HUES6 (cell line): ENCODE measurements around the gene DRD4.

Source experiments
- H3K27ac ChIP-seq: 2 replicates; pipeline ENCODE4 v1.7.0; 2013; ENCODE audit warnings: low read depth, mild to moderate bottlenecking, low read length, inconsistent platforms
- H3K27me3 ChIP-seq: 2 replicates; pipeline ENCODE4 v1.6.1; 2013; ENCODE audit warnings: low read length; ENCODE audit not compliant: control insufficient read depth, insufficient read depth
- H3K36me3 ChIP-seq: 2 replicates; pipeline ENCODE4 v1.6.1; 2013; ENCODE audit warnings: low read length; ENCODE audit not compliant: control insufficient read depth, insufficient read depth
- H3K4me1 ChIP-seq: 2 replicates; pipeline ENCODE4 v1.6.1; 2013; ENCODE audit warnings: low read length; ENCODE audit not compliant: control insufficient read depth, insufficient read depth
- H3K4me3 ChIP-seq: 2 replicates; pipeline ENCODE4 v1.5.1; 2013; ENCODE audit warnings: low read depth, low read length
- H3K9ac ChIP-seq: one replicate; pipeline ENCODE4 v1.6.1; 2013; ENCODE audit warnings: mild to moderate bottlenecking, low read length
- H3K9me3 ChIP-seq: 2 replicates; pipeline ENCODE4 v1.6.1; 2013; ENCODE audit warnings: low read depth, low read length; ENCODE audit not compliant: control insufficient read depth, insufficient read depth

DRD4 gene

GRCh38 chr11:598005-598680, 38.9 kb upstream of the DRD4 start:
- Histone ChIP-seq H3K4me1 (no peaks in the 10 kb centered on the region), H3K27ac (no peak overlapping the region), H3K4me3 (no peak overlapping the region), H3K27me3 (no peaks in the 10 kb centered on the region), H3K9me3 (no peaks in the 10 kb centered on the region), H3K36me3 (peaks cover 90% of the 10 kb centered on the region), H3K9ac (no peak overlapping the region)

GRCh38 chr11:601573-602245, 35.4 kb upstream of the DRD4 start:
- H3K9ac ChIP-seq = no peak overlapping the region
- no peaks in the 10 kb centered on the region for H3K27me3 ChIP-seq
- H3K4me3 ChIP-seq = no peak overlapping the region
- no peak overlapping the region for H3K27ac ChIP-seq
- H3K4me1 ChIP-seq = no peaks in the 10 kb centered on the region
- peaks cover 91% of the 10 kb centered on the region for H3K36me3 ChIP-seq
- H3K9me3 ChIP-seq = no peaks in the 10 kb centered on the region

- Histone ChIP-seq H3K27ac (no peak overlapping the region), H3K9ac (no peak overlapping the region), H3K36me3 (peaks cover 92% of the 10 kb centered on the region), H3K9me3 (no peaks in the 10 kb centered on the region), H3K4me1 (no peaks in the 10 kb centered on the region), H3K4me3 (no peak overlapping the region), H3K27me3 (no peaks in the 10 kb centered on the region)
These were observed 33.9 kb upstream of the DRD4 start for GRCh38 chr11:603154-603553.

- Histone ChIP-seq H3K36me3 (peaks cover 96% of the 10 kb centered on the region), H3K27ac (no peak overlapping the region)
These were observed 31.6 kb upstream of the DRD4 start for GRCh38 chr11:605286-606129.

GRCh38 chr11:606245-606644, 30.8 kb upstream of the DRD4 start:
- H3K27ac ChIP-seq = no peak overlapping the region
- peaks cover 99% of the 10 kb centered on the region for H3K36me3 ChIP-seq
- H3K9me3 ChIP-seq = no peaks in the 10 kb centered on the region
- H3K4me1 ChIP-seq = no peaks in the 10 kb centered on the region
- H3K9ac ChIP-seq = no peak overlapping the region
- no peak overlapping the region for H3K4me3 ChIP-seq
- H3K27me3 ChIP-seq = no peaks in the 10 kb centered on the region

More at GRCh38 chr11:605286-606129, 31.6 kb upstream of the DRD4 start:
- H3K27me3 ChIP-seq = no peaks in the 10 kb centered on the region
- H3K9ac ChIP-seq = no peak overlapping the region
- no peak overlapping the region for H3K4me3 ChIP-seq
- H3K9me3 ChIP-seq = no peaks in the 10 kb centered on the region
- no peaks in the 10 kb centered on the region for H3K4me1 ChIP-seq

GRCh38 chr11:607020-607780, 29.9 kb upstream of the DRD4 start:
- Histone ChIP-seq H3K4me3 (no peak overlapping the region), H3K4me1 (no peaks in the 10 kb centered on the region), H3K9me3 (no peaks in the 10 kb centered on the region), H3K27ac (no peak overlapping the region), H3K27me3 (no peaks in the 10 kb centered on the region), H3K9ac (no peak overlapping the region), H3K36me3 (peaks cover 99% of the 10 kb centered on the region)

- H3K9ac ChIP-seq = no peak overlapping the region
- H3K27ac ChIP-seq = no peak overlapping the region
- H3K4me1 ChIP-seq = peaks cover under 1% of the 10 kb centered on the region; the same call in 1 of the 2 replicates
- no peaks in the 10 kb centered on the region for H3K9me3 ChIP-seq
- no peaks in the 10 kb centered on the region for H3K27me3 ChIP-seq
- no peak overlapping the region for H3K4me3 ChIP-seq
- peaks cover 100% of the 10 kb centered on the region for H3K36me3 ChIP-seq
These were observed 29.0 kb upstream of the DRD4 start for GRCh38 chr11:607971-608659.

GRCh38 chr11:608791-609251, 28.2 kb upstream of the DRD4 start:
- Histone ChIP-seq H3K36me3 (peaks cover 96% of the 10 kb centered on the region), H3K4me1 (peaks cover 3% of the 10 kb centered on the region; the same call in 1 of the 2 replicates), H3K9ac (no peak overlapping the region), H3K4me3 (no peak overlapping the region), H3K9me3 (no peaks in the 10 kb centered on the region), H3K27me3 (no peaks in the 10 kb centered on the region), H3K27ac (no peak overlapping the region)

- Histone ChIP-seq H3K27me3 (no peaks in the 10 kb centered on the region), H3K4me1 (peaks cover 7% of the 10 kb centered on the region; the same call in 1 of the 2 replicates), H3K4me3 (no peak overlapping the region), H3K9ac (no peak overlapping the region), H3K27ac (no peak overlapping the region), H3K36me3 (peaks cover 90% of the 10 kb centered on the region), H3K9me3 (no peaks in the 10 kb centered on the region)
These were observed 27.7 kb upstream of the DRD4 start for GRCh38 chr11:609341-609811.
